Dendritic cell treated with granulocyte-macrophage colony-stimulating factor and Interleukin-4, amounts not matched to agents 40 ng/mL and 50 ng/mL, for 4 days (primary cell): ENCODE measurements around the gene ARMC9.
"Not testable (repeated sequence)": the region's sequence is repeated elsewhere in the genome, so short reads cannot be mapped to it uniquely, and the experiment has no call there.

ENCODE experiments used
- H3K27ac Mint-ChIP-seq: one replicate; pipeline ENCODE4 v1.8.0; 2022; ENCODE audit warnings: mild to moderate bottlenecking, mixed read lengths
- H3K27me3 Mint-ChIP-seq: one replicate; pipeline ENCODE4 v1.8.0; 2022; ENCODE audit warnings: mild to moderate bottlenecking, mixed read lengths
- H3K36me3 Mint-ChIP-seq: one replicate; pipeline ENCODE4 v1.8.0; 2022; ENCODE audit warnings: low read depth, mixed read lengths
- H3K4me1 Mint-ChIP-seq: one replicate; pipeline ENCODE4 v1.8.0; 2022; ENCODE audit warnings: low read depth, mixed read lengths
- H3K4me3 Mint-ChIP-seq: one replicate; pipeline ENCODE4 v1.8.0; 2022; ENCODE audit warnings: mild to moderate bottlenecking, moderate library complexity, mixed read lengths
- H3K9me3 Mint-ChIP-seq: one replicate; pipeline ENCODE4 v1.8.0; 2022; ENCODE audit warnings: mixed read lengths
- intact Hi-C: fragments of 100-400 bp; cut with micrococcal nuclease; formaldehyde crosslinking; loops from one replicate; pipeline ENCODE4 v1.15.0; 2022

The ARMC9 gene

GRCh38 chr2:231188506-231189170 lies 9.8 kb upstream of the ARMC9 start:
- intact Hi-C loops, result no loop called here
- H3K27ac Mint-ChIP-seq, result no peak overlapping the region
- H3K4me1 Mint-ChIP-seq, result peaks cover 20% of the 10 kb centered on the region
- H3K36me3 Mint-ChIP-seq, result no peaks in the 10 kb centered on the region
- peaks cover 40% of the 10 kb centered on the region for H3K27me3 Mint-ChIP-seq
- H3K4me3 Mint-ChIP-seq, result no peak overlapping the region
- H3K9me3 Mint-ChIP-seq, result no peaks in the 10 kb centered on the region

DNA sequence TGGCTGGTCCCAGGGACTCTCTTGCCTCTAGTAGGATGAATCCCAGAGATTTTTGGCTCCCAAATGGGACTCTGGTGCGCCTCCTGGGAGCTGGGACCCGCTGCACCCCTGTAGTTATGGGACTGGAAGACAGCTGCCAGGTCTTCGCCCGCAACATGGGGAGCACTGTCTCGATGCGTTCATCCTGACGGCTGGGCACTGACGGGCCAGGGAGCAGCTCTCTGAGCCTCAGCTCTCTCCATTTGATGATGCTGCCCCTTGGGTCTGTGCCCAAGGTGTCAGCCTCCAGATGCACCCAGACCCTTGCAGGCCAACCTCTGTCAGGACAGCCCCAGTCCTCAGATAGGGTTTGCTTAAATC lies 9.3 kb upstream of the ARMC9 start:
- H3K4me1 Mint-ChIP-seq, result peaks cover 15% of the 10 kb centered on the region
- H3K27me3 Mint-ChIP-seq, result peaks cover 41% of the 10 kb centered on the region
- H3K27ac Mint-ChIP-seq, result no peak overlapping the region
- H3K4me3 Mint-ChIP-seq, result no peak overlapping the region
- intact Hi-C loops, result no loop called here
- H3K36me3 Mint-ChIP-seq, result no peaks in the 10 kb centered on the region
- no peaks in the 10 kb centered on the region for H3K9me3 Mint-ChIP-seq

DNA sequence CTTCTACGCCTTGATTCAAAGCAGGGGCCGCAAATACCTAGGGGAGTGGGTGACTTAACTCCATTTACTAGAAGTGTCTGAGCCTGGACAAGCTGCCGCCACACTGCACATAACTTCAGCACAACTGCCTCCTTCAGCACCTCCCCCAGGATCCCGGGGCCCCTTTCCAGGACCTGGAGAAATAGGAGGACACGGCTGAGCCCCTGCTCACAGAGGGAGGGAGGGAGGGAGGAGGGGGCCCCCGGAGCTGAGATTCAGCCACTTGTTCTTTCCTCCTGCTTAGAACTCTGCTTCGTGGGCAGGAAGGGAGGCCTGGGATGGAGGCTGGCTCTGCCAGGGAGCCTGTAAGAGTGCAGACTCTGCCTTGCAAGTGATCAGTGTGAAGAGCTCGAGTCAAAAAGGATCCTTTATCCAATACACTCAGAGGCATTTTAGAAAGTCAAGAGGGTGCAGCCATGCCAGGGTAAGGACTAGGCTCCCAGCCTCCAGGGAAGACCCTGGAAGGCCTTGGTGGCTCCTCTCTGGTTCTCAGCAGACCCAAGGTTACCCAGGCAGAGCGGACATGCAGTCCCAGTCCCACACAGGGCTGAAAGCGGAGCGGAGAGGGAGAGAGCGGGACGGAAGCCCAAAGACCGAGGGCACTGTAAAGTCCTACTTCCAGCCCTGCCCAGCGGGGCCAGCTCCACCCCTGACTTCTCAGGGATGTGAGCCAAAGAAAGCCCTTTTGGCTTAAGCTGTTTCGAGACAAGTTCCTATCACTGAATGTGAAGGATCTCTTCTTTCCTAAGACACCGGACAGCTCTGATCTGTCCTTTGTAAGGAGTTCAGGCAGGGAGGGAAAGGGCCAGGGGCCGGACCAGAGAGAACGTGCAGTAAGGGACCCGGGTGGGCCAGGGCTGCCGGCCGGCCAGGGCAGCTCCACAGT lies 8.6 kb upstream of the ARMC9 start:
- H3K4me1 Mint-ChIP-seq, result peaks cover 13% of the 10 kb centered on the region
- peaks cover 43% of the 10 kb centered on the region for H3K27me3 Mint-ChIP-seq
- H3K27ac Mint-ChIP-seq, result peak overlapping the region; percentile 26

GRCh38 chr2:231190531-231191197 lies 7.8 kb upstream of the ARMC9 start:
- Mint-ChIP-seq H3K4me1 (peaks cover 7% of the 10 kb centered on the region), H3K4me3 (no peak overlapping the region), H3K27ac (no peak overlapping the region), H3K9me3 (no peaks in the 10 kb centered on the region), H3K27me3 (peaks cover 46% of the 10 kb centered on the region), H3K36me3 (no peaks in the 10 kb centered on the region)
- intact Hi-C loops, result no loop called here

More for the DNA sequence above, 8.6 kb upstream of the ARMC9 start:
- H3K9me3 Mint-ChIP-seq, result no peaks in the 10 kb centered on the region
- intact Hi-C loops, result no loop called here
- no peak overlapping the region for H3K4me3 Mint-ChIP-seq
- H3K36me3 Mint-ChIP-seq, result no peaks in the 10 kb centered on the region

DNA sequence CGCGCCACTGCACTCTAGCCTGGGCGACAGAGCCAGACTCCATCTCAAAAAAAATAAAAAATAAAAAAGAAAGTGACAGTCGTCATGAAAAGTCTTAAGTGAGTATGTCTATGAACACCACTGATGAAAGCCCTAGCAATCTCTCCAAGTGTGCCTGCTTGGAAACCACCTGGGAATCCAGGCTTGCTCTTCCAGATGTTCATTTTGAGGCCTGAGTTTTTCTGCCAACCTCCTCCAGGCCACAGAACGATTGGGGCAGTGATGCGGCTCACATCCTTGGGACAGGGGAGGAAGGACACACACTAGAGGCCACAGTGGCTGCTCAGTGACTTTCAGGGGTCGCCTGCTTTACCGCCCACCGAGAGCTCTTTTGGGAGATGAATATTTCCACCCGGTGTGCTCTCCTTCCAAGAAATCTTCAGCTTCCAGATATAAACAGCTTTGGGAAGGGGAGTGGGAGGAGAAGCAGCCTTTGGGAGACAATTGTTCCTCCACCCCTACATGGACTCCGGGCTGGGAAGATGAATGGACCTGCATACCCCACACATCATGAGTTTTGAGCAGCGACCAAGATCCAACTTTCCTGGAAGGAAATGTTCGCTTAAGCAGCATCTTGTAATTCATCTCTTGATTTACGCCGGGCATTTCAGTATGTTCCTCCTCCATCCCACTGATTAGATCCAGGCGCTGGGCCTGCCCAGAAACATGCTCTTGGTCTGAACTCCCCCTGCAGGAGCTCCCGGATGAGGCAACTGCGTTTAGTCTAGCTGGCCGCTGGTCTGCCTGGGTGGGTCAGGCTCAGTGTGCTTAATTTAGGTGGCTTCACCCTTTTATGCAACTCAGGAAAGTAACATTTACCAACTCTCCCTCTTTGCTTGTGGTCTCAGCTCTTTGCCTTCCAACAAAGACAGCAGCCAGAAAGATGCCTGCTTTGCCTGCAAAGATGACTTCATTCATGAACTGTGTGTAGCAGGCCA lies 6.2 kb upstream of the ARMC9 start:
- Mint-ChIP-seq H3K4me3 (no peak overlapping the region), H3K9me3 (no peaks in the 10 kb centered on the region), H3K27me3 (peaks cover 56% of the 10 kb centered on the region), H3K4me1 (peaks cover 7% of the 10 kb centered on the region), H3K27ac (no peak overlapping the region), H3K36me3 (no peaks in the 10 kb centered on the region)
- intact Hi-C loops, result no loop called here

DNA sequence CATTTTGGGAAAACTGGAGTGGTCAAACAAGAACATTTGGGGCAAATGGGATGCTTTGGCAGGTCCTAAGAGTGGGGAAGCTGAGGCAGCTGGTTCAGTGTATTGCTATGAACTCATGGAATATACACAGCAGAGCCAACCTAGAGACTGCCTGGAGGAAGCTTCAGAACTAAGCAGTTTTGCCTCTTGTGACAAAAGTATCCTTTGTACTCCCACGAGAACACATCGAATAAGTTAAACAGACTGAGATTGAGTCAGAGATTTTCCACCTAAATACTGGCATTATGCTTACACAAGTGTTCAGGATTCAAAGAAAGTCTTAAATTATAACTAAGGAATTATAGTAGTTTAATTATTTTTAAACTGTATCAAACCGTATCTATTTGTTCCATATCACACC lies 5.2 kb upstream of the ARMC9 start:
- Mint-ChIP-seq H3K4me3 (no peak overlapping the region), H3K36me3 (no peaks in the 10 kb centered on the region), H3K27ac (no peak overlapping the region), H3K27me3 (peaks cover 56% of the 10 kb centered on the region), H3K4me1 (peaks cover 13% of the 10 kb centered on the region), H3K9me3 (no peaks in the 10 kb centered on the region)
- intact Hi-C loops, result no loop called here

GRCh38 chr2:231196592-231196991 lies 1.8 kb upstream of the ARMC9 start:
- H3K4me1 Mint-ChIP-seq, result peaks cover 11% of the 10 kb centered on the region
- no peaks in the 10 kb centered on the region for H3K36me3 Mint-ChIP-seq
- H3K27me3 Mint-ChIP-seq, result peaks cover 51% of the 10 kb centered on the region
- intact Hi-C loops, result no loop called here
- no peaks in the 10 kb centered on the region for H3K9me3 Mint-ChIP-seq
- no peak overlapping the region for H3K4me3 Mint-ChIP-seq
- H3K27ac Mint-ChIP-seq, result no peak overlapping the region

DNA sequence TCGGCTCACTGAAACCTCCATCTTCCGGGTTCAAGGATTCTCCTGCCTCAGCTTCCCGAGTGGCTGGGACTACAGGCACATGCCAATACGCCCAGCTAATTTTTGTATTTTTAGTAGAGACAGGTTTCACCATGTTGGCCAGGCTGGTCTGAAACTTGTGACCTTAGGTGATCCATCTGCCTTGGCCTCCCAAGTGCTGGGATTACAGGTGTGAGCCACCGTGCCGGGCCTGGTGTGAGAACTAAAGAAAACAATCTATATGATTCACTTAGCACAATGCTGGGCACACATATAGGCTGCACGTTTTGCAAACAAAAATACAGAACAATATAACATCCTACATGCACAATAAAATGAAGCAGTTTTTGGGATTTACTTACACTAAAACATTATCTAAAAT lies 1.2 kb upstream of the ARMC9 start:
- H3K36me3 Mint-ChIP-seq, intact Hi-C loops, H3K9me3 Mint-ChIP-seq, H3K27ac Mint-ChIP-seq, H3K4me3 Mint-ChIP-seq: not testable (repeated sequence)
- Mint-ChIP-seq H3K27me3 (peaks cover 46% of the 10 kb centered on the region), H3K4me1 (peaks cover 11% of the 10 kb centered on the region)

GRCh38 chr2:231197706-231198290 lies 633 bp upstream of the ARMC9 start:
- Mint-ChIP-seq H3K4me1 (peaks cover 11% of the 10 kb centered on the region), H3K36me3 (no peaks in the 10 kb centered on the region), H3K9me3 (no peaks in the 10 kb centered on the region), H3K27ac (peak overlapping the region; percentile 41), H3K27me3 (peaks cover 40% of the 10 kb centered on the region), H3K4me3 (peak overlapping the region; percentile 84)
- intact Hi-C loops, result no loop called here

GRCh38 chr2:231199219-231199618 lies 788 bp downstream of the ARMC9 start:
- peaks cover 16% of the 10 kb centered on the region for H3K4me1 Mint-ChIP-seq
- peaks cover 38% of the 10 kb centered on the region for H3K27me3 Mint-ChIP-seq
- peak overlapping the region; percentile 84 for H3K4me3 Mint-ChIP-seq
- H3K9me3 Mint-ChIP-seq, result no peaks in the 10 kb centered on the region
- H3K27ac Mint-ChIP-seq, result no peak overlapping the region
- intact Hi-C loops, result no loop called here
- no peaks in the 10 kb centered on the region for H3K36me3 Mint-ChIP-seq

- H3K27ac Mint-ChIP-seq, result no peak overlapping the region
- peaks cover 16% of the 10 kb centered on the region for H3K4me1 Mint-ChIP-seq
- intact Hi-C loops, result no loop called here
- H3K4me3 Mint-ChIP-seq, result no peak overlapping the region
- no peaks in the 10 kb centered on the region for H3K9me3 Mint-ChIP-seq
- H3K27me3 Mint-ChIP-seq, result peaks cover 32% of the 10 kb centered on the region
- no peaks in the 10 kb centered on the region for H3K36me3 Mint-ChIP-seq
These were observed 2.5 kb downstream of the ARMC9 start for GRCh38 chr2:231200805-231201474.

GRCh38 chr2:231201475-231201814 lies 3.0 kb downstream of the ARMC9 start:
- no peak overlapping the region for H3K27ac Mint-ChIP-seq
- peaks cover 28% of the 10 kb centered on the region for H3K27me3 Mint-ChIP-seq
- no peaks in the 10 kb centered on the region for H3K9me3 Mint-ChIP-seq
- intact Hi-C loops, result no loop called here
- no peak overlapping the region for H3K4me3 Mint-ChIP-seq
- peaks cover 16% of the 10 kb centered on the region for H3K4me1 Mint-ChIP-seq
- H3K36me3 Mint-ChIP-seq, result no peaks in the 10 kb centered on the region

DNA sequence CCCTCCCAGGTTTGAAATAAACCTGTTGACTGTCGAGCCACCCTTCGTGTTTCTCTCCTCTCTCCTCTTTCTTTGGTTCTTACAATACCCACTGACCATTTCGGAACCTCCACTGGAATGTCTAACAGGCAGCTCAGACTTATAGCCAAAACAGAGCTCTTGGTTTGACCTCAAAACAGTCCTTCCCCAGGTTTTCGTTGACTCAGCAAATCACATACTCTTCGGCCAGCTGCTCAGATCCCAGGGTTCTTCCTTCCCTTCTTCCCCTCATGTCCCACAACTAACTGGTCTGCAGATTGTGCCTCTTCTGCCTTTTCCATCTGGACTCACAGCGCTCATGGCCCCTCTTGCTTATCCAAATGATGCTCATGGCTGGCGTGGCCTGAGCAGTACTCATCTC lies 4.7 kb downstream of the ARMC9 start:
- Mint-ChIP-seq H3K4me1 (peaks cover 11% of the 10 kb centered on the region), H3K27me3 (peaks cover 24% of the 10 kb centered on the region), H3K9me3 (no peaks in the 10 kb centered on the region), H3K27ac (no peak overlapping the region), H3K36me3 (no peaks in the 10 kb centered on the region), H3K4me3 (no peak overlapping the region)
- intact Hi-C loops, result no loop called here
